IPS-20b (cell line): Measurements from ENCODE around the gene OR2B6.
"Not testable (repeated sequence)": the region's sequence is repeated elsewhere in the genome, so short reads cannot be mapped to it uniquely, and the experiment has no call there.

Source experiments
- H3K27ac ChIP-seq: one replicate; pipeline ENCODE4 v1.5.1; 2013; ENCODE audit warnings: low read length
- H3K27me3 ChIP-seq: 2 replicates; pipeline ENCODE4 v1.6.1; 2013; ENCODE audit warnings: mild to moderate bottlenecking, low read length, inconsistent platforms; ENCODE audit not compliant: insufficient read depth
- H3K36me3 ChIP-seq: 2 replicates; pipeline ENCODE4 v1.6.1; 2013; ENCODE audit warnings: low read depth, mild to moderate bottlenecking, inconsistent platforms, low read length, moderate library complexity; ENCODE audit not compliant: insufficient read depth
- H3K4me1 ChIP-seq: 2 replicates; pipeline ENCODE4 v1.6.1; 2013; ENCODE audit warnings: mild to moderate bottlenecking, control low read depth, inconsistent platforms, low read length, moderate library complexity; ENCODE audit not compliant: insufficient read depth
- H3K4me3 ChIP-seq: 2 replicates; pipeline ENCODE4 v1.5.1; 2013; ENCODE audit warnings: mild to moderate bottlenecking, low read length, inconsistent platforms
- H3K9ac ChIP-seq: 2 replicates; pipeline ENCODE4 v1.6.1; 2013; ENCODE audit warnings: low read depth, mild to moderate bottlenecking, inconsistent platforms, low read length, moderate library complexity
- H3K9me3 ChIP-seq: 2 replicates; pipeline ENCODE4 v1.6.1; 2013; ENCODE audit warnings: mild to moderate bottlenecking, low read depth, low read length, inconsistent platforms; ENCODE audit not compliant: insufficient read depth

OR2B6 gene

DNA sequence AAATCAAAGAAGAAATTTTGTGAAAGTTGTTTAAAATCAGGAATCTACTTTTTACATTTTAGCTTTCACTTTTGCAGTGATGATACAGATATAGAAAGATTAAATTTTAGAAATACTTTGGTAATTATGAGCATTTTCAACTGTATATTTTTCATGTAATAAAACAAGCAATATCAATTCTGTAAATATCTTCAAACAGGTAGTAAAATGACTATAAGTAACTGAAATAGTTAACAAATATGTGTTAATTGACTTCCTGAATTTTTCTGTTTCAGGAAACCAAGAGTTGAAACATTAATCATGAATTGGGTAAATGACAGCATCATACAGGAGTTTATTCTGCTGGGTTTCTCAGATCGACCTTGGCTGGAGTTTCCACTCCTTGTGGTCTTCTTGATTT is at the start of gene OR2B6:
TSS of gene OR2B6 (plus strand) at position 301 of the 400 bp plus-strand sequence. CDS start at position 301, 0 bp downstream.
- Histone ChIP-seq H3K27ac (no peak within 1 kb of the TSS), H3K4me3 (no peak within 1 kb of the TSS), H3K27me3 (no peaks in the 10 kb centered on the region), H3K9me3 (no peaks in the 10 kb centered on the region), H3K36me3 (no peaks in the 10 kb centered on the region), H3K9ac (no peak within 1 kb of the TSS), H3K4me1 (peaks cover 5% of the 10 kb centered on the region; the same call in 1 of the 2 replicates)

DNA sequence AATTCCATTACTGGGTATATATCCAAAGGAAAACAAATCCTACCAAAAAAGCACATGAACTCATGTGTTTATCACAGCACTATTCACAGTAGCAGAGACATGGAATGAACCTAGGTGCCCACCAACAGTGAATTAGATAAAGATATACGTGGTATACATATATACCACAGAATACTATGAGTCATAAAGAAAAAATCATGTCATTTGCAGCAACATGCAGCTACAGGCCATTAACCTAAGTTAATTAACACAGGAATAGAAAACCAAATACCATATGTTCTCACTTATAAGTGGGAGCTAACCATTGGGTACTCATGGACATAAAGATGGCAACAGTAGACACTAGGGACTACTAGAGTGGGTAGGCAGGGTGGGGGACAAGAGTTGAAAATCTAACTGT is 49.0 kb upstream of the OR2B6 start:
- no peaks in the 10 kb centered on the region for H3K4me1 ChIP-seq
- no peaks in the 10 kb centered on the region for H3K36me3 ChIP-seq
- no peak overlapping the region for H3K4me3 ChIP-seq
- no peaks in the 10 kb centered on the region for H3K9me3 ChIP-seq
- H3K27me3 ChIP-seq, result no peaks in the 10 kb centered on the region
- no peak overlapping the region for H3K27ac ChIP-seq
- no peak overlapping the region for H3K9ac ChIP-seq

DNA sequence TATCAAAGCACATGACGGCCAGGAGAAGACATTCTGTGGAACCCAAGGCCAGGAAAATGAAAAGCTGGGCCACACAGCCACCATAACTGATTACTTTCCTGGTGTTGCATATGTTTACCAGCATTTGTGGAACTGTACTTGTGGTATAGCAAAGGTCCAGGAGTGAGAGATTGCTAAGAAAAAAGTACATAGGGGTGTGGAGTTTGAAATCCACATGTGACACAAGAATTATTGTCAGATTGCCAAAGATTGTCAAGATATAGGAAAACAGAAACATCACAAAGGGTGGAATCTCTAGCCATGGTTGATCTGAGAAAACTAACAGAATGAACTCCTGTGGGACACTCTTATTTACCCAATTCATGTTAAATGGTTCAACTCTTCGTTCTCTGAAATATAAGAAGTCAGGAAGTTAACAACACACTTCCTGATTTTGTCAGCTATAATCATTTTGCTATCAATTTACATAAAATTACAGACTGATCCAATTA is 45.0 kb upstream of the OR2B6 start, which contains the start of gene OR2B2:
TSS of gene OR2B2 (minus strand) at position 441 of the 491 bp plus-strand sequence. CDS start at position 364, 77 bp downstream.
- H3K36me3 ChIP-seq, result no peaks in the 10 kb centered on the region
- no peaks in the 10 kb centered on the region for H3K9me3 ChIP-seq
- no peaks in the 10 kb centered on the region for H3K27me3 ChIP-seq
- no peak within 1 kb of the TSS for H3K4me3 ChIP-seq
- H3K9ac ChIP-seq, result no peak within 1 kb of the TSS
- H3K4me1 ChIP-seq, result no peaks in the 10 kb centered on the region
- H3K27ac ChIP-seq, result no peak within 1 kb of the TSS

DNA sequence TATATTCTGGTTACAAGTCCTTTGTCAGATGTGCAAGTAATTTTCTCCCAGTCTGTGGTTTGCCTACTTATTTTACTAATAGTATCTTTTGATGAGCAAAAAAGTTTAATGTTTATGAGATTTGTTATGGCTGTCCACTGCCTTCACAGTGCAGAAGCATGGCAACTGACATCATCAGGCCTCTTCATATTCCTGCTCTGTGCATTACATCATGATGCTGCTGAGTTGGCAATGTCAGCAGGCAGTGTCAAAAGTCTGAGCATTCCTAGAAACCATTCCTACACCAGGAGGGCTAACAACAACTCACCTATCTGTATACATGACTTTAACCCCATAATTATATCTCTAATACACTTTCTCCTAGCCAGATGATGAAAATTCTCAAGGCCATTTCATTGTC is 34.1 kb upstream of the OR2B6 start:
- no peaks in the 10 kb centered on the region for H3K36me3 ChIP-seq
- H3K27ac ChIP-seq, result no peak overlapping the region
- no peak overlapping the region for H3K4me3 ChIP-seq
- H3K9ac ChIP-seq, result no peak overlapping the region
- H3K9me3 ChIP-seq, result no peaks in the 10 kb centered on the region
- no peaks in the 10 kb centered on the region for H3K4me1 ChIP-seq
- no peaks in the 10 kb centered on the region for H3K27me3 ChIP-seq

DNA sequence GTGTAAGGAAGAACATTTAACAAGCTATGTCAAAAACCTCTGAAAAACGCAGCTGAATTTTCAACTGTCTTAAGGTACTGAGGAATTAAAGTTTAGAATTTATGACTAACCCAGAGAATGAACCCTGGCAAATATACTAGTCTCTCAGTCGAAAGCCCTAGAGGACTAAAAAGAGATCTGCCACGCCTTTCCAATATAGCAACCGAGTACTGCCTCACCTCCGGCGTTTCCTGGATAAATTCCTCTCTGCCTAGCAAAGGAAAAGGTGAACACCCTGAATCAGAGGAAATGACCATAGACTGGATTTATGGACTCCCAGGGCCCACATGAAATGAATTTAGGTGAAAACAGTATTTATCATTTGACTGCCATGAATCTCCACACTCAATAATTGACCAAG is 32.9 kb upstream of the OR2B6 start:
- H3K36me3 ChIP-seq, result no peaks in the 10 kb centered on the region
- no peaks in the 10 kb centered on the region for H3K4me1 ChIP-seq
- H3K27me3 ChIP-seq, result no peaks in the 10 kb centered on the region
- H3K9ac ChIP-seq, result no peak overlapping the region
- H3K27ac ChIP-seq, result no peak overlapping the region
- no peak overlapping the region for H3K4me3 ChIP-seq
- H3K9me3 ChIP-seq, result peaks cover 3% of the 10 kb centered on the region; the same call in 1 of the 2 replicates

DNA sequence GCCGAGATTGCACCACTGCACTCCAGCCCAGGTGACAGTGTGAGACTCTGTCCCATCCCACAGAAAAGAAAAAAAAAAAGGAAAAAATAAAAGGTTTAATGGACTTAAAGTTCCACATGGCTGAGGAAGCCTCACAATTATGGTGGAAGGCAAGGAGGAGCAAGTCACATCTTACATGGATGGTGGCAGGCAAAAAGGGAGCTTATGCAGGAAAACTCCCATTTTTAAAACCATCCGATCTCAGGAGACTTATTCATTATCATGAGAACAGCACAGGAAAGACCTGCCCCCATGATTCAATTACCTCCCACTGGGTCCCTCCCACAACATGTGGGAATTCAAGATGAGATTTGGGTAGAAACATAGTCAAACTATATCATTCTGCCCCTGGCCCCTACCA is 29.0 kb upstream of the OR2B6 start:
- H3K4me3 ChIP-seq, H3K27ac ChIP-seq, H3K9ac ChIP-seq, H3K9me3 ChIP-seq, H3K27me3 ChIP-seq, H3K4me1 ChIP-seq, H3K36me3 ChIP-seq: not testable (repeated sequence)

DNA sequence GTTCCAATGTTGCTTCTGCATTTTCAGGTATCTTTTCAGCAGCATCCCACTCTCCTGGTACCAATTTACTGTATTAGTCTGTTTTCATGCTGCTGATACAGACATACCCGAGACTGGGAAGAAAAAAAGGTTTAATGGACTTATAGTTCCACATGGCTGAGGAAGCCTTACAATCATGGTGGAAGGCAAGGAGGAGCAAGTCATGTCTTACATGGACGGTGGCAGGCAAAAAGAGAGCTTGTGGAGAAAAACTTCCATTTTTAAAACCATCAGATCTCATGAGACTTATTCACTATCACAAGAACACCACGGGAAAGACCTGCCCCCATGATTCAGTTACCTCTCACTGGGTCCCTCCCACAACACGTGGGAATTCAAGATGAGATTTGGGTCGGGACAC is 27.1 kb upstream of the OR2B6 start:
- not testable (repeated sequence) for H3K27ac ChIP-seq, H3K4me1 ChIP-seq, H3K36me3 ChIP-seq, H3K4me3 ChIP-seq, H3K27me3 ChIP-seq, H3K9me3 ChIP-seq, H3K9ac ChIP-seq

DNA sequence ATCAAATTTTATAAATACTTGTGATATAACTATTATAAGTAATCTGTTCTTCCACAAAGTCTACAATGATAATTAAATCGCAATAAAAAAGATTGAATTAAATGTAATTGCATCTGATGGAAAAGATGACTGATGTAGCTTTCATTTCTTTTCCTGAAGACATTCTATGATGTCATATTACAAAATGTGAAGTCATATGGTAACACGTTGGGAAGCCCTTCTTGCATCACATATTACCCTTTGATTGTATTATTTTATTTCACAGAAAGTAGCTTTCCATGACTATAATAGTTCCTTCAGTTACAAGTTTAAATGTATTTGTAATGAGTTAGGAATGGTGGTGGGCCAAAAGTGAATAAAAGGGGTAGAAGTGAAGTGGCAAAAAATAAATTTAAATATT is 25.8 kb upstream of the OR2B6 start:
- H3K27me3 ChIP-seq, result no peaks in the 10 kb centered on the region
- H3K9ac ChIP-seq, result no peak overlapping the region
- no peak overlapping the region for H3K4me3 ChIP-seq
- peaks cover 3% of the 10 kb centered on the region; the same call in 1 of the 2 replicates for H3K9me3 ChIP-seq
- no peaks in the 10 kb centered on the region for H3K4me1 ChIP-seq
- no peaks in the 10 kb centered on the region for H3K36me3 ChIP-seq
- no peak overlapping the region for H3K27ac ChIP-seq

DNA sequence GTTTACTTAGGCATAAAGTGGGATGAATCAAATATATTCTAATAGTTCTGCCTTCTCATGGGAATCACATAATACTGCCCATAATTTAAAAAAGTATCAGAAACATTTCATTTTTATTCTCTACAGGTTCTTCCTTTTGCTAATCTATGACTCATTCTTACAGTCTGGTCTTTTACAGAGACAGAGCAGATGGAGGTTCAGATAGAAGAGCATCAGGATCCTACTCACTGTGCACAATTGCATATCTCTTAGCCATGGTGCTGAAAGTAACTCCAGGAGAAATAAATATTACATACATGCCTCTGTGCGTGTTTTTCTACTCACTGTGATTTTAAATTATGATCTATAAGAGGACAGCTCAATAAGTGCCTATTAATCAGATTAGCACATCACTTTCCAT is 16.3 kb upstream of the OR2B6 start:
- no peak overlapping the region for H3K9ac ChIP-seq
- no peak overlapping the region for H3K27ac ChIP-seq
- H3K9me3 ChIP-seq, result no peaks in the 10 kb centered on the region
- no peaks in the 10 kb centered on the region; the same call in 1 of the 2 replicates for H3K27me3 ChIP-seq
- no peaks in the 10 kb centered on the region for H3K4me1 ChIP-seq
- H3K4me3 ChIP-seq, result no peak overlapping the region
- no peaks in the 10 kb centered on the region for H3K36me3 ChIP-seq

DNA sequence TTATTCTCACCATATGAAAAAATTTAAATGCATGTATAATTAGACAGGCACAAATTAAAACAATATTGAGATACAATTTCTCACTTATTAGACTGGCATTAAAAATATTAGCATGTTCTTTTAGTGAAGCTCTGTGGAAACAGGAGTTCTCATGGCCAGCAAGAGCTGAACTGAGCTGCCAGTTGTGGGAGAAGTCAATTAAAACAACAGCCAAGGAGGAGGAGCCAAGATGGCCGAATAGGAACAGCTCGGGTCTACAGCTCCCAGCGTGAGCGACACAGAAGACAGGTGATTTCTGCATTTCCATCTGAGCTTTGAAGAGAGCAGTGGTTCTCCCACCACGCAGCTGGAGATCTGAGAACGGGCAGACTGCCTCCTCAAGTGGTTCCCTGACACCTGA is 14.0 kb upstream of the OR2B6 start:
- H3K4me3 ChIP-seq, H3K36me3 ChIP-seq, H3K27ac ChIP-seq, H3K4me1 ChIP-seq, H3K27me3 ChIP-seq, H3K9me3 ChIP-seq, H3K9ac ChIP-seq: not testable (repeated sequence)

DNA sequence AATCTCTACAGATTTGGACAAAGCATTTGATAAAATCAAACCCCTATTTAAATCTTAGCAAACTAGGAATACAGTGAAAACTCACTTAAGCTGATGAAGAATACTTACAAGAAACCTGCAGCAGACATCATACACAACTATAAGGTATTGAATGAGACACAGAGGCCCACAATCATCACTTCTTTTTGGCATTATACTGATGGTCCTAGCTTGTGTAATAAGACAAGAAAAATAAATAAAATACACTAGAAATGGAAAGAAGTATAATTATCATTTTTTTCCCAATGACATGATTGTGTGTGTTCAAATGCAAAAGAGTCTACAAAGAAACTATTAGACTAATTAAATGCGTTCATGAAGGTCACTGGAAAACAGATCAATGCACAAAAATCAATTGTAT is 8.8 kb upstream of the OR2B6 start:
- Histone ChIP-seq H3K27ac (no peak overlapping the region), H3K36me3 (no peaks in the 10 kb centered on the region), H3K4me3 (no peak overlapping the region), H3K9me3 (no peaks in the 10 kb centered on the region; the same call in 1 of the 2 replicates), H3K9ac (no peak overlapping the region), H3K27me3 (no peaks in the 10 kb centered on the region), H3K4me1 (no peaks in the 10 kb centered on the region)

DNA sequence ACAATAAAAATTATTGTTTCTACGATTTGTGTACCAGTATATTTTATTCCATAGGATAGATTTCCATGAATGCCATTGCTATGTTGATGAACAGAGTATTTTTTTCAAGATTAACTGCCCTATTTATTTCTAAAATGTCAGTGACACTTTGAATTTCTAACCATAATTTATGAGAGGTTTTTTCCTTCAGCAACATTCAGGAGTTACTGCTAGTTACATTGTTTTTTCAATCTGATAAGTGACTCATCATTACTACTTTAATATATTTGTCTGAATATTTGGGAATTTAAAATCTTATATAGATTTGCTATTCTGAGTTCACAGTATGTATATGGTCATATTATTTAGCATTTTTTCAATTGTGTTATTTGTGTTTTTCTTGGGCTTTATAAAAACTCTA is 6.0 kb upstream of the OR2B6 start:
- Histone ChIP-seq H3K27ac (no peak overlapping the region), H3K36me3 (no peaks in the 10 kb centered on the region), H3K9ac (no peak overlapping the region), H3K9me3 (no peaks in the 10 kb centered on the region; the same call in 1 of the 2 replicates), H3K4me1 (no peaks in the 10 kb centered on the region), H3K4me3 (no peak overlapping the region), H3K27me3 (no peaks in the 10 kb centered on the region)
